ENCODE results near the gene GTPBP6.
"Not testable (repeated sequence)": the region's sequence is repeated elsewhere in the genome, so short reads cannot be mapped to it uniquely, and the experiment has no call there.

GTPBP6 gene

GRCh38 chrX:351324-351641, 32.7 kb upstream of the GTPBP6 start:
- DNase-seq, result not testable (repeated sequence)

DNA sequence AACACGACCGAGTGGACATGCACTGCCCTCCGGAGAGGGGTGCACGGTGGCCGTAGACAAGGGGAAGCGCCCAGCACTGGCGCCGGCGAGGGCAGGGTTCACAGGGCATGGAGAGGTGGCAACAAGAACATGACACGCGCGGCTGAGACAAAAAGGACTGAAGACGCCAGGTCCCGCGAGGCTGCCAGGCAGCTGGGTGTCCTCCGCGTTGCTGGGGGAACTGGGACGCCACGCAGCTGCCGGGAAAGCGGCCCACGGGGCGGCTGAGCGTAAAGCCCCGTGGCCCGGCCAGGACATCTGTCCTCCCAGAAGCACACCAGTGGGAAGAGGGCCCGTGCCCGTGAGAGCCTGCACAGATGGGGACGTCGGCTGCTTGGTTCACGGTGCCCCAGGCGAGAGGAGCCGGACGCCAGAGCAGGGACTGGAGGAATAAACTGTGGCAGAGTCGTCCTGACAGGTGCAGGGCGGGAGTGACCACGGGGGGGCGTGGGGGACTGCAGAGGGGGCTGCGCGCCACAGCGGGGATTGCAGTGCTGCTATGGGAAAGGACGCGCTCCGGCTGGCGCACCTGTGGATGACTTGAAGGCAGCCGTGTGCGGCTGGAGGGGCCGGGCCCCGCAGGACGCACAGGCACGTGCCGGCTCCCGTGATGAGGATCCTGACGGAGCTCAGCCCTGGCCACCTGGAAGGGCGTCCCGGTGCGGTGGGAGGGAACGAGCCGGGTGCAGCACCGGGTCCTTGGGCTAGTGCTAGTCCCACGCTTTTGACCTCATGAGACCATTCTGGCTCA, 32.1 kb upstream of the GTPBP6 start:
- DNase-seq, result no peak

GRCh38 chrX:350148-350533, 31.5 kb upstream of the GTPBP6 start:
- DNase-seq, result no peak

GRCh38 chrX:349702-350101, 31.1 kb upstream of the GTPBP6 start:
- DNase-seq, result no peak

DNA sequence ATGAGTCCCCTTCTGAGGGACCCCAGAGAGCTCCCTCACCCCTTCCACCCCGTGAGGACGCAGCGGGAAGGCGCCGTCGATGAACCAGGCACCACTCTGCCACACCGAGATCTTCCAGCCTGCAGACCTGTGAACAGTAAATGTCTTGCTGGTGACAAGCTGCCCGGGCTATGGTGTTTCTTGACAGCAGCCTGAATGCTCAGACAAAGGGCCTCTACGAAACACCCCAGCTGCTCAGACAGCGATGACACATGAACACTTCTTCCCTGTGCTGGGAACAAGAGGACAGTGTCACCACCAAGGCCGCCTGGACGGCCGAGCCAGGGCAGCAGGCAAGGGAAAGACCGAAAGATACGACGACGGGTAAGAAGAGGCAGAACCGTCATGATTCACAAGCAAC, 30.6 kb upstream of the GTPBP6 start:
- no peak for DNase-seq

DNA sequence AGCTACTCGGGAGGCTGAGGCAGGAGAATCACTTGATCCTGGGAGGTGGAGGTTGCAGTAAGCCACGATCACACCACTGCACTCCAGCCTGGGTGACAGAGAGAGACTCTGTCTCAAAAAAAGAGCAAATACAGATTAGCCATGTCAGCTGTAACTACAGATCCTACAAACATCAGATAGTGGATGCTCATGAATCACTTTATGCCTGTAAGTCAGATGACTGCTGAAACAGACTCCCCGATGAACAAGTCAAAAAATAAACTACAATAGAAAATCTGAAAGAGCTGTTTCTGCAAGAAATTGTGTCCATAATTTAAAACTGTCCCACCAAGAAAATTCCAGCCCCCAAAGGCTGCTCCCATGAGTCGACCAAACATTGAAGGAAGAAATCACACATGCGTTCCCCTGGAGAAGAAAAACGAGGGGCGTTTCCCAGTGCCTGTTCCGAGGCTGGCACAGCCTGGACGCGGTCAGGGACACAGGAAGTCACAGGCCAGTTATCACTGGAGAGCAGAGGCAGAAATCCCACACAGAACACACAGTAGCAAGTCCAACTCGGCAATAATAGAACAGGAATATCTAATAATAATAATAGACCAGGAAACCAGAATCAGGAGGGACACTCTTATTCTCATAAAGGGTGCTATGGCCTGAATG, 30.0 kb upstream of the GTPBP6 start:
- no peak for DNase-seq

DNA sequence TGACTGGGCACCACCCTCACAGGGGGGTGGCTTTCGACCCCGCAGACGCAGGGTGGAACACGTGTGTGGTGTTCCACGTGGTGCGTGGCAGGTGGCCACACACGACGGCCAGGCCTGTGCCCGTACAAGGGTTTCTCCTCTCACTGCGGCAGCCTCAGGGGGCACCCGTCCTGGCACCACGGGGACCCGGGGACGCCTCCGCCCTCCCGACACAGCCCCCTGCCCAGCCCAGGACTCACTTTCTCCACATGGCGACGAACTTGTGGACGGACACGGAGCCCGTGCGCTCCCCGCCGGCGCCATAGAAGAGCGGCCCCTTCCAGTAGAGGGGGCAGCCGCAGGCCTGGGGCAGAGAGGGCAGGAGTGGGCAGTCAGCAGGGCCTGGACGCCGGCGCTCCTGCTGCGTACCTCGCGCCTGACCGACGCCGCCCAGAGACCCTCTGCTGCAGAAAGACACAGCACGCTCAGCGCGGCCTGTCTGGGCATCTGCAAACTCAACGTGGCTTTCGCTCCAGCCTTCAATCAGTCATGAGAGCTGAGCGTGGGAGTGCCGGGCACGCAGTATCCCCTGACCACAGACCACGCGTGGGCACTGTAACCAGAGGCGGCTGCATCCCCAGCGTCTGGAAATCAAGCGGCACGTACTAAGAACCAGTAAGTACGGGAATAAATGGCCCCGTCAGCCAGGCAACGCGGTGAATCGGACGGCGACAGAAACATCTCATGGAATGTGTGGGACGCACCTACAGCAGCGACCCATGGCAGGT, 28.9 kb upstream of the GTPBP6 start:
- no peak for DNase-seq

DNA sequence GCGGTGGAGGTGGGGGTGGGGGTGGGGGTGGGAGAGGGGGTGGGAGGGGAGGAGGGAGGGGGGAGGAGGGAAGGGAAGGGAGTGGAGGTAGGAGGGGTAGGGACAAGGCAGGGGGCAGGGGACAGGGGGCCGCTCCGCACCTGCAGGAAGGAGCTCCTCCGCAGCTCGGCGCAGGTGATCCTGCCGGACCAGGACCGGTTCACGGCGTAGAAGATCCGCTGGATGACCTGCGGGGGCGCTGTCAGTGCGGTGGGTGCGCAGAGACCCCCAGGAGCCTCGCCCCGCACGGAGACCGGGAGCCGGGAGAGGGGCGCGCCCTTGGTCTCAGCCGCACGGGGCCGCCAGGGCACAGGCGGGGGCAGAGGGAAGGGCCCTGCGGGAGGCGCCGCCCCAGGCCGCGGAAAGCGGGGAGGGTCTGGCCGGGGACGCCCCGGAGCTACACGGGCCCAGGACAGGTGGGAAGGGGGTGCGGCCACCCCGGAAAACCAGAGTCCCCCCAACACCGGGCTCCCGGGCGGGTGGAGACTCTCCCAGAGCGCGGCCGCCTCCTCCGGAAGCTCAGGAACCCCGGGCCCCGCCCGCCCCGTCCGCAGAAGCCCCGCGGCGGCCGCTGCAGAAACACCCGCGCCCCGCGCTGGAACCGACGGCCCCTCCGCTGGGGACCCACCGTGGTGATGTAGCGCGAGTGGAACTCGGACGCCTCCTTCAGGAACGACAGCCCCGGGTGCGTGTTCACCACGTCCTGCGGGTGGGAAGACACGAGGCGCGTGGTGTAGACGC, 27.6 kb upstream of the GTPBP6 start:
- no peak for DNase-seq

DNA sequence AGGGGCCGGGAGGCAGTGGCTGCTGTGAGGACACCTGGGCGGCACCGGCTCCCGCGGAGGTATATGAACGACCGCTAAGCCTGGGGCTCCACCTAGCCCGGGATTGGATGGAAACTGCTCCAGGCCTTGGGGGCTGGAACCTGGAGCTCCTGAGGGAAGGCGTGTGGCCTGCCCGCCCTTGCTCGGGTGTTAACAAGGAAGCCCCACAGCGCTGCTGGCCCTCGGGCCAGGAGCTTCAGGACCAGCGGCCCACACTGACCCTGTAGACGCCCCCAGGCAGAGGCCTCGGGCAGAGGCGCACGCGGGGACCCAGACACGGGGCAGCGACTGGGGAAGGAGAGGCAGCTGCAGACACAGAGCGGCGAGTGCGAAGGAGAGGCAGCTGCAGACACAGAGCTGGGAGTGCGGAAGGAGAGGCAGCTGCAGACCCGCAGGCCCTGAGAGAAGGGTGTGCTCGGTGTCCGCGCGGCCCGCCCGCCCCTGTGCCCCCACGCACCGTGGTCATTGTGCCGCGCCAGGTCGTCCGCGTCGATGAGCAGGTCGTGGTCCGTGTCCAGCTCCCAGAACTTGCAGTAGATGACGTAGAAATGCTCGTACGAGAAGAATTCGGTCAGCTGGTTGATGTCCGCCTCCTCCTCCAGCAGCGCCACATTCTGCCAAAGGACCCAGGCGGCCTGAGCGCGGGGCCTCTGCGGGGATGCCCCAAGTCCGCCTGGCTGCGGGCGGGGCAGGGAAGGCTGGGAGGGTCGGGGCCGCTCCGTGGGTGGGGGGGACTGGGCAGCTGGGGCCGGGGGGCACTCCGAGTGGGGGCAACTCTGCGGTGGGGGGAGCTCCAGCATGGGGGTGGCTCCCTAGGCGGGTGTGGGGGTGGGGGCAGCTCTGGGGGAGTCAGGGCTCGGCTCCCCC, 26.7 kb upstream of the GTPBP6 start:
- DNase-seq, result no peak

GRCh38 chrX:344371-344901, 25.8 kb upstream of the GTPBP6 start:
- DNase-seq, result no peak

- no peak for DNase-seq
Measured at GRCh38 chrX:341541-342101, 23.0 kb upstream of the GTPBP6 start.

DNA sequence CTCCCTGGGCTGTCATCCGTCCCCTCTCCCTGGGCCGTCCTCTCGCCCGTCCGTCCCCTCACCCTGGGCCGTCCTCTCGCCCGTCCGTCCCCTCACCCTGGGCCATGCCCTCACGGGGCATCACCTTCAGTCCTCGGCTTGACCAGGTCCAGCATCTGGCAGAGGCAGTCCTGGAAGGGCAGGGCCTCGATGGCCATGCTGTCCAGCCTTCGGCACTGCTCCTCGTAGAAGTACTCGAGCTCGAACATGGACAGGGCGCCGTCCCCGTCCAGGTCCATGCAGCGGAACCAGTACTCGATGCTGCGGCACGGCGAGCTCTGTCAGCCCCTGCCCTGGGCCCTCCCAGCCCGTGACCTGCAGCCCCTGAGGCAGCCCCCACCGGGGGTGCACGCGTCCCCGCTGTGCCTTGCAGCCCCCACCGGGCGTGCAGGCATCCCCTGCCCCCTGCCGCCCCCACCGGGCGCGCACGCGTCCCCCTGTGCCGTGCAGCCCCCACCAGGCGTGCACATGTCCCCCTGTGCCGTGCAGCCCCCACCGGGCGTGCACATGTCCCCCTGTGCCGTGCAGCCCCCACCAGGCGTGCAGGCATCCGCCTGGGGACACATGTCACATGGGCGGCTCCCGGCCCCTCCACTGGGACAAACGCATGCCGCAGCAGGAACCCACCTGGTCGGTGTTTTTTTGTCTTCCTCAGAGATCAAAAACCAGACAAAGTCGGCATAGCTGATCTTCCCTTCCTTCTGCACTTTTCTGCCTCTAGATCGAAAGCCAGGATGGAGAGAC, 22.2 kb upstream of the GTPBP6 start:
- DNase-seq, result no peak

DNA sequence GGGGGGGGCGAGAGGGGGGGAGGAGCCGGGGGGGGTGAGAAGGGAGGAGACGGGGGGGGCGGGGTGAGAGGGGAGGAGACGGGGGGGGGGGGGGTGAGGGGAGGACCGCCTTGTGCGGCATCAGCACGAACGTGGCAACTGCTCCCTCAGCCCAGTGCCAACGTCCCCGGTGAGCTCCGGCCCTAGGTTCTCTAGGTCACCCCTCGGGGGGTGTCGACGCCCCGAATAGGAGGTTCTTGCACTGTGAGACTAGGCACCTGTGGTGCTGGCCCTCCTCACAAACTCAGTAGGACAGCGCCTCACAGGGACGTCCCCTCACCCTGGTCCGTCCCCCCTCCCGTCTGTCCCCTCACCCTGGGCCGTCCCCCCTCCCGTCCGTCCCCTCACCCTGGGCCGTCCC, 21.5 kb upstream of the GTPBP6 start:
- DNase-seq, result no peak

DNA sequence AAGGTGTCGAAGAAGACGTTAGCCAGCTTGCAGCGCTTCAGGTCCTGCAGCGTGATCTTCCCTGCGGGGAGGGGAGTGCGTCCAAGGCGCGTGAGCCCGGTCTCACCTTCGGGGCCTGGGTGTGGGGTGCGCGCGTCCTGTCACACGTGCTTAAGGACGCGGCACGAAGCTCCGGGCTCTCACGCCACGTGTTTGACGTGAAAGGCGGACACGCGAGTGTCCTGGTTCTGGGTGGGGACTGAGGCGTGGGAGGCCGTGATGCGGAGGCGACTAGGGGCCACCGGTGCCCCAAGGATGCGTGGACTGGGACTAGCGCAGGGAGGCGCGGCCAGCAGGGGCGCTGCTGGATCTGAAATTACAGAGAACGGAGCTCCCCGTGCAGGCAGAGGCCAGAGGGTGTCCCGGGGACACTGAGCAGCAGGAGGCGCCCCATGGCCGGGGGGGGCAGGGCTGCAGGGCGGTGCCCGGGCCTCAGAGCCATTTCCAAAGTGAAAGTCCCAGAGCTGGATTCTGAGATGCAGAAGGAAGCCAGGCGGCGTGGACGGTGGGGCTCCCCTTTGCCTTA, 20.3 kb upstream of the GTPBP6 start:
- DNase-seq, result no peak

GRCh38 chrX:338281-338835, 19.8 kb upstream of the GTPBP6 start:
- DNase-seq, result no peak

- no peak for DNase-seq
Measured at GRCh38 chrX:337331-337831, 18.8 kb upstream of the GTPBP6 start.

DNA sequence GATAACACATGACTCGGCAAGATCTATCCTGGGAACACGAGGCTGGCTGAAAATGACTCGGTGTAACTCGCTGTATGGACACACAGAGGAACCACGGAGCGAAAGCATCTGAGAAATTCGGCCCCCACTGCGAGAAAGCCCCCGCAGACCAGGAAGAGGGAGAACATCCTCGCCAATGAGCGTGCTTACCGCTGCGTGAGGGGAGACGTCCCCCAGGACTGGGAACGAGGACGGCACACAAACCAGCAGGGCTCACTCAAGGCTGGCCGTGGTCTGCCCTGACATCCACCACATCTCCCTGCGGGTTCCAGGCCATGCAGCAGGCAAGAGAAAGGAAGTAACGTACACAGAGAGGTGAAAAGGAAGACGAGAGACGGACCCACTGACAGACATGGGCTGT, 17.6 kb upstream of the GTPBP6 start:
- DNase-seq, result no peak

DNA sequence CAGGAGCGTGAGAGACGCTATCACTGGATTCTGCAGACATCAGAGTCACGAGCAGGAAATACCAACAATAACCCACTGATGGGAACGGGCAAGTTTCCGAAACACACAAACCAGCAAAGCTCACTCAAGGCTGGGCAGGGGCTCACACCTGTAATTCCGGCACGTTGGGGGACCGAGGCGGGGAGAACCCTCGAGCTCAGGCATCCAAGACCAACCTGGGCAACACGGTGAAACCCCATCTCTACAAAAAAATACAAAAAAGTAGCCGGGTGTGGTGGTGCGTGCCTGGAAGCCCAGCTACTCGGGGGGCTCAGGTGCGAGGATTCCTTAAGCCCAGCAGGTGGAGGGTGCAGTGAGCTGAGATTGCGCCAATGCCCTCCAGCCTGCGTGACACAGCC, 17.2 kb upstream of the GTPBP6 start:
- DNase-seq, result no peak

DNA sequence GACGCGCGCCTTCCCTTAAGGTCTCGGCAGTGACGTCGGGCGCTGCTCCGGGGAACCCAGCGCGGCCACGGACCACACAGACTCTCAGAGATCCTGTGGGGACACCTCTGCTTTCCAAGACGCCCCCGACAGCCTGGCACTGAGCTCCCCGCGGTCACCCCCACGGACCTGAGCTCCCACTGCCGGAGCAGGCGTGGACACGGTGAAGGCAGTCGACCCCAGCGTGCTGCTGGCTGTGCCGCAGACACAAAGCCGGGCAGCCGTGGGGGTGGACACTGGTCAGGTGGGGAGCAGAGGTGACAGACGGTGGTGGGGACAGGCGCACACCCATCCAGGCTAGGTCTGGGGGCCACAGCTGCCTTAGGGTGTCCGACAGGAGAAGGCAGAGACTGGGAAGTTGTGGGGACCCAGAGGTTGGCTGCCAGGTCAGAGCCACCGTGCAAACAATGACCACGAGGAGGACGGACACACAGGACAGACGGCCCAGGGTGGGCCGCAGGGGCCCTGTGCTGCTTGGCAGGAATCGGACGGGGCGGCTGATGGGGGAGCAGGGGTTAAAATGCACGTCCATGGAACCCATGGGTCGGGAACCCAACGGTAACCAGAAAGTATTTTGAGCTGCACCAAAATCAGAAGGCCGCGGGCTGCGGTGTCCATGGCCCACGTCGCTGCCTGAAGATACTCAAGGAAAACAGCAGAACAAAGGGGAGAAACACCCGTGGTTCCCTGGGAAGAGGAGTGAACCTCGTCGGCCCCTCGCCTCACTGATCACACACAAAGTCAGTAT, 16.6 kb upstream of the GTPBP6 start:
- DNase-seq, result no peak

Data from inflammatory macrophage treated with lipopolysaccharide for 4 hours (primary cell).